Subcutaneous adipose tissue (tissue), 4 donors: Measurements from ENCODE around the gene GPR132. TPM values are rescaled to one million over a fixed set of nuclear protein-coding genes. Genes with fewer than 3 reads are reported as not detected.

Experiments used
- CTCF ChIP-seq: fragments of 450-650 bp; IDR thresholded peaks from one replicate; pipeline ENCODE4 v1.5.1; 2016; ENCODE audit warnings: low read depth, mild to moderate bottlenecking, control low read depth, antibody characterized with exemption, moderate library complexity
- total RNA-seq, 4 donors: library from RNA; depleted of rRNA; stranded (reverse); fragments of >200 nt; gene quantifications; one replicate each; pipeline ENCODE4 v1.1.0, GENCODE V29; 2016

GPR132 gene
- total RNA-seq, 4 donors from 2014 or later = 1.3 to 5.5 (median 3.3) TPM

- TF ChIP-seq CTCF = no peak
These were observed 11.8 kb upstream of the GPR132 start for GRCh38 chr14:105076805-105077648.

GRCh38 chr14:105076296-105076804, 11.1 kb upstream of the GPR132 start:
- no peak for TF ChIP-seq CTCF

- TF ChIP-seq CTCF = no peak
These were observed 10.4 kb upstream of the GPR132 start for GRCh38 chr14:105075379-105076295.

- TF ChIP-seq CTCF = no peak
These were observed 9.4 kb upstream of the GPR132 start for GRCh38 chr14:105074601-105075053.

GRCh38 chr14:105073720-105074600, 8.7 kb upstream of the GPR132 start:
- no peak for TF ChIP-seq CTCF

GRCh38 chr14:105072892-105073719, 7.9 kb upstream of the GPR132 start:
- no peak for TF ChIP-seq CTCF
